ENCODE data around the gene YWHAE.

Gene YWHAE

GRCh38 chr17:1324201-1324771 is 75.7 kb downstream of the YWHAE start:
- POLR2A ChIA-PET, result no interaction called here
- DNase-seq (ENCODE audit: extremely low spot score), result no peak

GRCh38 chr17:1323336-1323735 is 76.7 kb downstream of the YWHAE start:
- no peak for DNase-seq (ENCODE audit: extremely low spot score)
- POLR2A ChIA-PET, result no interaction called here
- CTCF ChIA-PET, result no interaction called here
- TF ChIP-seq FOXA1 (IDR thresholded peaks at IDR 0.05) (no peak), SUZ12 (IDR thresholded peaks at IDR 0.05) (no peak), LEF1 (IDR thresholded peaks at IDR 0.05; ENCODE audit: borderline replicate concordance) (no peak), L3MBTL2 (conservative IDR thresholded peaks at IDR 0.05) (no peak), ARNT (IDR thresholded peaks at IDR 0.05) (no peak), TARDBP (IDR thresholded peaks at IDR 0.05) (no peak), PKNOX1 (IDR thresholded peaks at IDR 0.05) (no peak)

More at GRCh38 chr17:1324201-1324771, 75.7 kb downstream of the YWHAE start:
- CTCF ChIA-PET, result no interaction called here
- no peak for TF ChIP-seq L3MBTL2 (conservative IDR thresholded peaks at IDR 0.05)
- no peak for TF ChIP-seq NFRKB (IDR thresholded peaks at IDR 0.05)
- no peak for TF ChIP-seq ZNF384 (IDR thresholded peaks at IDR 0.05)
- TF ChIP-seq ARNT (IDR thresholded peaks at IDR 0.05), result no peak
- TF ChIP-seq LEF1 (IDR thresholded peaks at IDR 0.05; ENCODE audit: borderline replicate concordance), result no peak
- no peak for TF ChIP-seq HDGF (IDR thresholded peaks at IDR 0.05; ENCODE audit: borderline replicate concordance)
- no peak for TF ChIP-seq FOXM1 (IDR thresholded peaks at IDR 0.05; ENCODE audit: borderline replicate concordance)
- no peak for TF ChIP-seq TARDBP (IDR thresholded peaks at IDR 0.05)
- no peak for TF ChIP-seq BHLHE40 (IDR thresholded peaks at IDR 0.05; ENCODE audit: borderline replicate concordance)
- TF ChIP-seq FOXK2 (IDR thresholded peaks at IDR 0.05), result no peak
- TF ChIP-seq CTBP1 (IDR thresholded peaks at IDR 0.05; ENCODE audit: borderline replicate concordance), result no peak
- no peak for TF ChIP-seq SP1 (IDR thresholded peaks at IDR 0.05)
- no peak for TF ChIP-seq SUZ12 (IDR thresholded peaks at IDR 0.05)
- no peak for TF ChIP-seq PKNOX1 (IDR thresholded peaks at IDR 0.05)
- no peak for TF ChIP-seq ELF4 (IDR thresholded peaks at IDR 0.05)
- TF ChIP-seq FOXA1 (IDR thresholded peaks at IDR 0.05), result no peak

GRCh38 chr17:1322480-1322879 is 77.5 kb downstream of the YWHAE start:
- no peak for DNase-seq (ENCODE audit: extremely low spot score)
- CTCF ChIA-PET, result no interaction called here
- POLR2A ChIA-PET, result no interaction called here
- TF ChIP-seq CTBP1 (IDR thresholded peaks at IDR 0.05; ENCODE audit: borderline replicate concordance) (no peak), NFRKB (IDR thresholded peaks at IDR 0.05) (no peak), ARNT (IDR thresholded peaks at IDR 0.05) (no peak), FOXA1 (IDR thresholded peaks at IDR 0.05) (no peak), FOXM1 (IDR thresholded peaks at IDR 0.05; ENCODE audit: borderline replicate concordance) (no peak), TARDBP (IDR thresholded peaks at IDR 0.05) (no peak), HDGF (IDR thresholded peaks at IDR 0.05; ENCODE audit: borderline replicate concordance) (no peak), BHLHE40 (IDR thresholded peaks at IDR 0.05; ENCODE audit: borderline replicate concordance) (no peak), LEF1 (IDR thresholded peaks at IDR 0.05; ENCODE audit: borderline replicate concordance) (no peak), ZNF384 (IDR thresholded peaks at IDR 0.05) (no peak), SUZ12 (IDR thresholded peaks at IDR 0.05) (no peak), ELF4 (IDR thresholded peaks at IDR 0.05) (no peak), L3MBTL2 (conservative IDR thresholded peaks at IDR 0.05) (no peak), SP1 (IDR thresholded peaks at IDR 0.05) (no peak), FOXK2 (IDR thresholded peaks at IDR 0.05) (no peak), PKNOX1 (IDR thresholded peaks at IDR 0.05) (no peak)

GRCh38 chr17:1322014-1322428 is 78.0 kb downstream of the YWHAE start:
- TF ChIP-seq LEF1 (IDR thresholded peaks at IDR 0.05; ENCODE audit: borderline replicate concordance) (no peak), NFRKB (IDR thresholded peaks at IDR 0.05) (no peak), FOXA1 (IDR thresholded peaks at IDR 0.05) (no peak), ZNF384 (IDR thresholded peaks at IDR 0.05) (no peak), SUZ12 (IDR thresholded peaks at IDR 0.05) (no peak)
- ChIA-PET POLR2A (no interaction called here), CTCF (interaction anchor here (0.5 kb wide), 1 partner anchor 110 kb away, joined by 3 read pairs; no protein-coding TSS in a partner anchor)
- no peak for DNase-seq (ENCODE audit: extremely low spot score)

GRCh38 chr17:1315891-1316403 is 84.1 kb downstream of the YWHAE start:
- ChIA-PET POLR2A (no interaction called here), CTCF (interaction anchor here (0.6 to 1.6 kb wide), 2 partner anchors 17 to 929 kb away, joined by 3 to 6 read pairs; no protein-coding TSS in a partner anchor)
- TF ChIP-seq PKNOX1 (IDR thresholded peaks at IDR 0.05) (peak; percentile 19; the same call in 1 of the 2 replicates), SUZ12 (IDR thresholded peaks at IDR 0.05) (no peak), LEF1 (IDR thresholded peaks at IDR 0.05; ENCODE audit: borderline replicate concordance) (no peak), NFRKB (IDR thresholded peaks at IDR 0.05) (no peak), ELF4 (IDR thresholded peaks at IDR 0.05) (no peak), CTBP1 (IDR thresholded peaks at IDR 0.05; ENCODE audit: borderline replicate concordance) (peak; percentile 84; the same call in 1 of the 2 replicates), ARNT (IDR thresholded peaks at IDR 0.05) (no peak), FOXA1 (IDR thresholded peaks at IDR 0.05) (no peak), ZNF384 (IDR thresholded peaks at IDR 0.05) (no peak; the same call in 1 of the 2 replicates), SP1 (IDR thresholded peaks at IDR 0.05) (no peak), FOXM1 (IDR thresholded peaks at IDR 0.05; ENCODE audit: borderline replicate concordance) (no peak), TARDBP (IDR thresholded peaks at IDR 0.05) (no peak), HDGF (IDR thresholded peaks at IDR 0.05; ENCODE audit: borderline replicate concordance) (no peak), L3MBTL2 (conservative IDR thresholded peaks at IDR 0.05) (peak; percentile 61)
- peak; percentile 72 for DNase-seq (ENCODE audit: extremely low spot score)

All from HEK293T (cell line).